ENCODE measurements around the gene OR1L8.
"Not testable (repeated sequence)": the region's sequence is repeated elsewhere in the genome, so short reads cannot be mapped to it uniquely, and the experiment has no call there.

Gene OR1L8

DNA sequence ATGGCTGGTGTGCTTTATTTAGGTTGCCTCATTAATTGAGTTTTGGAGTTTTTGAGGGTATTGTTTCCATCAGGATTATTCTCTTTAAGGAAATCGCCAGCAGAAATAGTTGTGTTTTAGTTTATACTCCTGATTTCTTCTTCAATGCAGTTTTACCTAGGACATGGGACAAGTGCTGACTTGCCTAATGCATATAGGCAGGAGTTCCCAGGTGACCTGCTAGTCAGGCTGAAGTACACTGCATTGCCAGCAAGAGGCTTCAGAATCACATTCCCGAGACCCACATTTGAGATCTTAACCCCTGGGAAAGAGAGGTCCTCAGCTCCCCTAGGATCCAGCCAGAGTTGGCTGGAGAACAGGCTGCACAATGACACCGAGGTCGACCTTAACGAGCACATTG, 31.8 kb downstream of the OR1L8 start:
- TF ChIP-seq CTCF (IDR thresholded peaks at IDR 0.05; ENCODE audit: extremely low read depth, insufficient read depth, missing control alignments) = no peak
- no peak for DNase-seq (ENCODE audit: low spot score)
- in situ Hi-C loops (cut with MboI; ENCODE audit: low pct_unique_long_range_greater_than_20kb, low sequenced_read_pairs, unreplicated experiment) = no loop called here

DNA sequence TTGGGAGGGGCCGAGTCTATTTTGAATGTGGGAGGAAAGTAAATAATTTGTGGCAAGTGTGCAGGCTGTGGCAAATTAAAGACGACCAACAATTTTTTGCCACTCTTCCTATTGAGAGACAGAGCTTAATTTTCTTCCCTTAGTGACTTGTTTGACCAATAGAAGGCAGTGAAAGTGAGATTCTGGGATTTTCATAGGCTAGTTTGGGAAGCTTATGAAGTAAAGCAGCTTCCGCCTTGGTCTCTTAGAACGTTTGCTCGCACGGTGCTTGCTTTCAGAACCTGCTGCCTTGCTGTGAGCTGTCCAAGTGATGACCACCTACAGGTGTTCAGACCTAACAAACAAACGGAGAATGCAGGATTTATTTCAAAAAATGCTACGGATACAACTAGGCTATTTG, 37.0 kb downstream of the OR1L8 start:
- in situ Hi-C loops (cut with MboI; ENCODE audit: low pct_unique_long_range_greater_than_20kb, low sequenced_read_pairs, unreplicated experiment) = no loop called here
- no peak for TF ChIP-seq CTCF (IDR thresholded peaks at IDR 0.05; ENCODE audit: extremely low read depth, insufficient read depth, missing control alignments)
- DNase-seq (ENCODE audit: low spot score) = no peak

- in situ Hi-C loops (cut with MboI; ENCODE audit: low pct_unique_long_range_greater_than_20kb, low sequenced_read_pairs, unreplicated experiment) = no loop called here
- DNase-seq (ENCODE audit: low spot score) = no peak
- TF ChIP-seq CTCF (IDR thresholded peaks at IDR 0.05; ENCODE audit: extremely low read depth, insufficient read depth, missing control alignments) = no peak
Observed at GRCh38 chr9:122538757-122539156, 44.4 kb downstream of the OR1L8 start.

GRCh38 chr9:122537066-122537465, 46.1 kb downstream of the OR1L8 start:
- in situ Hi-C loops (cut with MboI; ENCODE audit: low pct_unique_long_range_greater_than_20kb, low sequenced_read_pairs, unreplicated experiment) = not testable (repeated sequence)

GRCh38 chr9:122536134-122536533, 47.0 kb downstream of the OR1L8 start:
- in situ Hi-C loops (cut with MboI; ENCODE audit: low pct_unique_long_range_greater_than_20kb, low sequenced_read_pairs, unreplicated experiment) = no loop called here
- TF ChIP-seq CTCF (IDR thresholded peaks at IDR 0.05; ENCODE audit: extremely low read depth, insufficient read depth, missing control alignments) = no peak
- DNase-seq (ENCODE audit: low spot score) = no peak

More at GRCh38 chr9:122537066-122537465, 46.1 kb downstream of the OR1L8 start:
- not testable (repeated sequence) for DNase-seq (ENCODE audit: low spot score)

- DNase-seq (ENCODE audit: low spot score); in situ Hi-C loops (cut with MboI; ENCODE audit: low pct_unique_long_range_greater_than_20kb, low sequenced_read_pairs, unreplicated experiment): not testable (repeated sequence)
Observed at GRCh38 chr9:122531157-122531556, 52.0 kb downstream of the OR1L8 start.

GRCh38 chr9:122527193-122527592, 56.0 kb downstream of the OR1L8 start, which contains the start of gene OR1N1:
OR1N1 (minus strand) TSS chr9:122527293; CDS start chr9:122527293, 0 bp downstream.
- TF ChIP-seq CTCF (IDR thresholded peaks at IDR 0.05; ENCODE audit: extremely low read depth, insufficient read depth, missing control alignments) = no peak
- in situ Hi-C loops (cut with MboI; ENCODE audit: low pct_unique_long_range_greater_than_20kb, low sequenced_read_pairs, unreplicated experiment) = no loop called here
- DNase-seq (ENCODE audit: low spot score) = no peak

GRCh38 chr9:122526602-122527001, 56.6 kb downstream of the OR1L8 start:
- DNase-seq (ENCODE audit: low spot score) = no peak
- no peak for TF ChIP-seq CTCF (IDR thresholded peaks at IDR 0.05; ENCODE audit: extremely low read depth, insufficient read depth, missing control alignments)
- in situ Hi-C loops (cut with MboI; ENCODE audit: low pct_unique_long_range_greater_than_20kb, low sequenced_read_pairs, unreplicated experiment) = no loop called here

All from GM13977 (cell line).